Transverse colon (tissue), 4 donors: ENCODE data around the gene ANKS1B. TPM values are rescaled to one million over a fixed set of nuclear protein-coding genes. Genes with fewer than 3 reads are reported as not detected.
"Not testable (repeated sequence)": the region's sequence is repeated elsewhere in the genome, so short reads cannot be mapped to it uniquely, and the experiment has no call there.

Source experiments
- DNase-seq: peaks from one replicate; pipeline ENCODE4 v3.0.0-alpha.2; 2019
- H3K27ac ChIP-seq, 4 donors: fragments of 200-600 bp; sonication (generic); 2 replicates each; pipeline ENCODE4 v1.5.1; 2016 to 2018; ENCODE audit warnings: inconsistent platforms in 4 of 4
- H3K27me3 ChIP-seq: fragments of 200-600 bp; sonication (generic); 2 replicates; pipeline ENCODE4 v1.5.1; 2017; ENCODE audit warnings: inconsistent platforms
- H3K36me3 ChIP-seq, 4 donors: fragments of 200-600 bp; sonication (generic); 2 replicates each; pipeline ENCODE4 v1.5.1; 2017 to 2019; ENCODE audit warnings: inconsistent platforms in 4 of 4
- H3K4me1 ChIP-seq, 4 donors: fragments of 200-600 bp; sonication (generic); 2 replicates each; pipeline ENCODE4 v1.5.1; 2017 to 2020; ENCODE audit warnings: inconsistent platforms in 4 of 4
- H3K4me3 ChIP-seq, 4 donors: fragments of 200-600 bp; sonication (generic); 1 replicate in 1 of 4; 2 replicates in 3 of 4; pipeline versions ENCODE4 v1.5.1 to v1.6.1; 2017 to 2019; ENCODE audit warnings: inconsistent platforms in 4 of 4
- H3K9me3 ChIP-seq, 2 donors: fragments of 200-600 bp; sonication (generic); 2 replicates each; pipeline ENCODE4 v1.5.1; 2017 to 2019; ENCODE audit warnings: inconsistent platforms in 2 of 2
- CTCF ChIP-seq, 5 experiments: fragments of 200-600 bp in 3 of 5; fragments of 450-650 bp in 2 of 5; sonication (generic) in 3 of 5; IDR thresholded peaks; 1 replicate in 2 of 5; 2 replicates in 3 of 5; pipeline ENCODE4 v1.5.1; 2016 to 2017; ENCODE audit warnings: antibody characterized with exemption in 5 of 5, inconsistent platforms in 3 of 5, mild to moderate bottlenecking in 2 of 5, moderate library complexity in 1 of 5
- EP300 ChIP-seq: sonication (generic); formaldehyde crosslinking; IDR thresholded peaks from one replicate; pipeline ENCODE4 v1.6.1; 2017; ENCODE audit warnings: antibody characterized with exemption, low read depth
- POLR2A ChIP-seq: fragments of 450-650 bp; IDR thresholded peaks from one replicate; pipeline ENCODE4 v1.6.1; 2016; ENCODE audit warnings: antibody characterized with exemption, mild to moderate bottlenecking, moderate library complexity
- POLR2AphosphoS5 ChIP-seq, 3 donors: sonication (generic); formaldehyde crosslinking; IDR thresholded peaks; one replicate each; pipeline ENCODE4 v1.6.1; 2016; ENCODE audit warnings: antibody characterized with exemption in 3 of 3
- WGBS, 2 donors: methylation state at CpG; one replicate each; pipeline ENCODE4 v1.1.5; 2018; ENCODE audit warnings: low coverage in 1 of 2; 5-methylcytosine and 5-hydroxymethylcytosine counted together
- in situ Hi-C, 4 donors: fragments of 200-750 bp; cut with MboI; loops; one replicate each; pipeline versions ENCODE4 v1.15.0 to v1.15.1; 2017; ENCODE audit warnings: low sequenced_read_pairs in 3 of 4, low pct_ligation_motif_present in 1 of 4, low pct_unique_long_range_greater_than_20kb in 1 of 4
- intact Hi-C: fragments of 100-400 bp; cut with DNase I; formaldehyde crosslinking; loops from one replicate; pipeline ENCODE4 v1.15.1; 2023; ENCODE audit warnings: low total_unique reads
- total RNA-seq, 4 donors: library from RNA; depleted of rRNA; stranded (reverse); fragments of >200 nt; gene quantifications; one replicate each; pipeline ENCODE4 v1.1.0, GENCODE V29; 2016

ANKS1B gene
- total RNA-seq, 4 donors from 2014 or later = 1.4 to 6.4 (median 3.5) TPM; not detected in 1

DNA sequence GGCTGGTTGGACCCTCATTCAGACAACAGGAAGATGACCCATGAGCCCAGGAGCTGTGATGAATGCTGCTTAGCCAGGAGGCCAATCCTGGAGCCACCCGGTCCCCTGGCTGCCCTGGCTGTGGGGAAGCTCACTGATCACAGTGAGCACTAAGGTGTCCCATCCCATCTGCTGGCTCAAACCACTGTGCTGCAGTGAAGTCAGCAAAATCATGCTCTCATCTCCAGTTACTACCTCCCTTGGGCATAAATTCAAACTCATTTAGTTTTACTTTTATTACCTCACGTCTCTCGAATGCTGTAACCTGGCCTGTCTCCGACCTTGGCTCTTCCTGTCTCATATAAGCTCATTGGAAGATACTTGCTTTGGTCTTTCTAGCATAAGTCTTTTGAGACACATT, 1227.3 kb downstream of the ANKS1B start:
- H3K27ac ChIP-seq = no peak overlapping the region
- 14 to 26% methylated on average over 3 to 4 of the region's 4 CpGs for WGBS, 2 donors
- H3K27me3 ChIP-seq = no peaks in the 10 kb centered on the region
- H3K9me3 ChIP-seq = no peaks in the 10 kb centered on the region
- H3K36me3 ChIP-seq = no peaks in the 10 kb centered on the region
- no peak overlapping the region for H3K4me3 ChIP-seq
- intact Hi-C loops = no loop called here
- no peaks in the 10 kb centered on the region for H3K4me1 ChIP-seq
- no peak for TF ChIP-seq POLR2AphosphoS5 (IDR thresholded peaks at IDR 0.05)
- DNase-seq = no peak
- in situ Hi-C loops = no loop called here

- 87 to 100% methylated on average over 1 to 5 of the region's 5 CpGs for WGBS, 2 donors
- DNase-seq, H3K4me1 ChIP-seq, H3K36me3 ChIP-seq, in situ Hi-C loops, intact Hi-C loops, H3K27me3 ChIP-seq, H3K27ac ChIP-seq, H3K9me3 ChIP-seq, H3K4me3 ChIP-seq: not testable (repeated sequence)
These were observed 1228.9 kb downstream of the ANKS1B start for GRCh38 chr12:98755855-98756254.

GRCh38 chr12:98754095-98754494, 1230.6 kb downstream of the ANKS1B start:
- H3K4me3 ChIP-seq = no peak overlapping the region
- intact Hi-C loops = no loop called here
- no peaks in the 10 kb centered on the region for H3K4me1 ChIP-seq
- no peak for DNase-seq
- WGBS, 2 donors = 43% methylated on average over 5 of the region's 5 CpGs; no CpG with 5 or more reads in 1 of the 2 donors
- no peaks in the 10 kb centered on the region for H3K9me3 ChIP-seq
- in situ Hi-C loops = no loop called here
- H3K36me3 ChIP-seq = no peaks in the 10 kb centered on the region
- TF ChIP-seq EP300 = no peak
- no peak for TF ChIP-seq CTCF (IDR thresholded peaks at IDR 0.05)
- TF ChIP-seq POLR2AphosphoS5 (IDR thresholded peaks at IDR 0.05) = no peak
- no peak for TF ChIP-seq POLR2A
- H3K27ac ChIP-seq = no peak overlapping the region
- H3K27me3 ChIP-seq = no peaks in the 10 kb centered on the region

- H3K27me3 ChIP-seq = no peaks in the 10 kb centered on the region
- DNase-seq = no peak
- in situ Hi-C loops (no loop called here), intact Hi-C loops (no loop called here)
- H3K9me3 ChIP-seq = no peaks in the 10 kb centered on the region
- H3K36me3 ChIP-seq = no peaks in the 10 kb centered on the region
- no peak for TF ChIP-seq EP300
- no peak for TF ChIP-seq CTCF (IDR thresholded peaks at IDR 0.05)
- no peak for TF ChIP-seq POLR2AphosphoS5 (IDR thresholded peaks at IDR 0.05)
- TF ChIP-seq POLR2A = no peak
- H3K4me1 ChIP-seq = no peaks in the 10 kb centered on the region
- no peak overlapping the region for H3K27ac ChIP-seq
- 93% methylated on average over 5 of the region's 5 CpGs; no CpG with 5 or more reads in 1 of the 2 donors for WGBS, 2 donors
- no peak overlapping the region for H3K4me3 ChIP-seq
These were observed 1232.0 kb downstream of the ANKS1B start for GRCh38 chr12:98752726-98753125.

GRCh38 chr12:98751580-98752115, 1233.1 kb downstream of the ANKS1B start:
- TF ChIP-seq POLR2A (no peak), EP300 (no peak), POLR2AphosphoS5 (IDR thresholded peaks at IDR 0.05) (no peak), CTCF (IDR thresholded peaks at IDR 0.05) (no peak)
- Histone ChIP-seq H3K36me3 (no peaks in the 10 kb centered on the region), H3K27me3 (peaks cover 7% of the 10 kb centered on the region), H3K27ac (no peak overlapping the region), H3K4me1 (no peaks in the 10 kb centered on the region), H3K9me3 (no peaks in the 10 kb centered on the region), H3K4me3 (no peak overlapping the region)
- no peak for DNase-seq
- 75 to 85% methylated on average over 4 of the region's 4 CpGs for WGBS, 2 donors
- intact Hi-C loops (no loop called here), in situ Hi-C loops (no loop called here)
